Pancreas (tissue), 10 donors: ENCODE data around the gene MAN1A2. TPM values are rescaled to one million over a fixed set of nuclear protein-coding genes. Genes with fewer than 3 reads are reported as not detected.

ENCODE experiments used
- ATAC-seq, 4 donors: fragments of 200-7000 bp; cut with Tn5 transposase; one replicate each; pipeline versions ENCODE4 v1.8.0 to v1.9.1; 2020; ENCODE audit warnings: mild to moderate bottlenecking in 4 of 4, moderate library complexity in 4 of 4
- DNase-seq, 6 donors: peaks; one replicate each; pipeline ENCODE4 v3.0.0-alpha.2; 2020
- FAIRE-seq: peaks from 2 replicates; lab custom pipeline; 2012; peaks lifted over from hg19 to GRCh38; lab: Jason Lieb, UNC
- H3K27ac ChIP-seq, 4 donors: fragments of 200-600 bp; sonication (generic); 1 replicate in 3 of 4; 2 replicates in 1 of 4; pipeline versions ENCODE4 v1.5.0 to v1.8.0; 2020
- H3K27me3 ChIP-seq, 4 donors: fragments of 200-600 bp; one replicate each; pipeline ENCODE4 v1.8.0; 2021
- H3K36me3 ChIP-seq, 3 donors: fragments of 200-600 bp; sonication (generic) in 1 of 3; one replicate each; pipeline versions ENCODE4 v1.5.0 to v1.8.0; 2020 to 2021
- H3K4me1 ChIP-seq, 3 donors: fragments of 200-600 bp; one replicate each; pipeline ENCODE4 v1.8.0; 2021
- H3K4me3 ChIP-seq, 4 donors: fragments of 200-600 bp; sonication (generic) in 2 of 4; one replicate each; pipeline versions ENCODE4 v1.5.0 to v1.8.0; 2020 to 2021
- H3K9me3 ChIP-seq, 4 donors: fragments of 200-600 bp; one replicate each; pipeline ENCODE4 v1.8.0; 2021
- CTCF ChIP-seq, 4 donors: fragments of 200-600 bp; sonication (generic) in 3 of 4; IDR thresholded peaks; one replicate each; pipeline versions ENCODE4 v1.5.0 to v1.8.0; 2021; ENCODE audit warnings: antibody characterized with exemption in 4 of 4
- WGBS, 2 donors: extraction: QIAGEN DNeasy Blood & Tissue Kit; methylation state at CpG; one replicate each; pipeline ENCODE4 v1.1.7; 2013; 5-methylcytosine and 5-hydroxymethylcytosine counted together
- intact Hi-C, 3 donors: fragments of 100-400 bp; cut with DNase I; formaldehyde crosslinking; loops; one replicate each; pipeline versions ENCODE4 v1.11.1 to v1.14.2; 2022
- polyA plus RNA-seq, 2 donors: library from polyadenylated mRNA; stranded (reverse); fragments of 200-250 nt; gene quantifications; one replicate each; pipeline ENCODE4 v1.2.3, GENCODE V29; 2013
- total RNA-seq, 6 donors: library from RNA; stranded (reverse); fragmentation: NEBNext Ultra II Directional in 4 of 6; extraction: Animal tissue kit (Norgen Biotek cat#: 25700) in 4 of 6; gene quantifications; one replicate each; pipeline versions ENCODE4 v1.2.1 to v1.2.4, GENCODE V29; 2021 to 2023
- donor health status: healthy with polysubstance abuse.
- donor health status: DM: no; HTN: no; CAD: no; lungs with moderate emphysema.
- donor health status: DM: no; HTN: no; CAD: no.
- donor health status: control.
- donor health status: control.
- donor health status: Bipolar disorder and iron deficiency.
- donor health status: DM: yes; HTN: yes; CAD: no.
- donor health status: DM: no; HTN: no; CAD: no.
- donor health status: DM: no; HTN: no; CAD: no.
- donor health status: DM: yes; HTN: yes; CAD: no.

MAN1A2 gene
- total and polyA plus RNA-seq, 8 donors: 6.0 to 50.7 (median 44.0) TPM

- TF ChIP-seq CTCF (IDR thresholded peaks at IDR 0.05): no peak
- 0% methylated on average over 61 to 75 of the region's 75 CpGs for WGBS, 2 donors
- FAIRE-seq: no peak
Observed at GRCh38 chr1:117366177-117367045, 838 bp upstream of the MAN1A2 start.

GRCh38 chr1:117368116-117369108 lies 1.2 kb downstream of the MAN1A2 start:
- ATAC-seq (peak in 1 of 4 donors; percentile 4), FAIRE-seq (no peak), DNase-seq (peak in 1 of 6 donors; percentile 26)
- peaks cover 4 to 25% (median 8%) of the 10 kb centered on the region in 3 donors for H3K4me1 ChIP-seq
- H3K27me3 ChIP-seq: no peaks in the 10 kb centered on the region
- H3K36me3 ChIP-seq: no peaks in the 10 kb centered on the region
- 1 to 3% methylated on average over 19 of the region's 19 CpGs for WGBS, 2 donors
- peak overlapping the region; percentile 65 to 96 (median 78) for H3K4me3 ChIP-seq
- H3K9me3 ChIP-seq: no peaks in the 10 kb centered on the region
- peak overlapping the region; percentile 93 to 96 (median 96) for H3K27ac ChIP-seq
- intact Hi-C loops: no loop called here
- no peak for TF ChIP-seq CTCF (IDR thresholded peaks at IDR 0.05)

More at GRCh38 chr1:117366177-117367045, 838 bp upstream of the MAN1A2 start:
- Histone ChIP-seq H3K4me3 (peak overlapping the region; percentile 65 to 96 (median 78)), H3K27me3 (no peaks in the 10 kb centered on the region), H3K27ac (peak overlapping the region; percentile 93 to 96 (median 96)), H3K36me3 (no peaks in the 10 kb centered on the region), H3K9me3 (no peaks in the 10 kb centered on the region), H3K4me1 (peaks cover 4 to 8% (median 5%) of the 10 kb centered on the region in 3 donors)
- intact Hi-C loops: no loop called here
- DNase-seq: peak; percentile 83 to 99 (median 92)
- peak; percentile 74 to 84 (median 80) for ATAC-seq

GRCh38 chr1:117370071-117370470 lies 2.8 kb downstream of the MAN1A2 start:
- DNase-seq: no peak
- Histone ChIP-seq H3K27ac (peak overlapping the region in 1 of 4 donors; percentile 42), H3K4me3 (peak overlapping the region in 3 of 4 donors; percentile 65 to 96 (median 77)), H3K27me3 (no peaks in the 10 kb centered on the region), H3K4me1 (peaks cover 4 to 40% (median 11%) of the 10 kb centered on the region in 3 donors), H3K36me3 (no peaks in the 10 kb centered on the region), H3K9me3 (no peaks in the 10 kb centered on the region)
- intact Hi-C loops: no loop called here
- WGBS, 2 donors: 0 to 2% methylated on average over 2 of the region's 2 CpGs
- ATAC-seq: no peak
- no peak for TF ChIP-seq CTCF (IDR thresholded peaks at IDR 0.05)
- no peak for FAIRE-seq

GRCh38 chr1:117370509-117370908 lies 3.3 kb downstream of the MAN1A2 start:
- H3K27me3 ChIP-seq: no peaks in the 10 kb centered on the region
- intact Hi-C loops: no loop called here
- DNase-seq: no peak
- no peak for FAIRE-seq
- H3K27ac ChIP-seq: peak overlapping the region in 1 of 4 donors; percentile 42
- TF ChIP-seq CTCF (IDR thresholded peaks at IDR 0.05): no peak
- ATAC-seq: no peak
- peak overlapping the region in 3 of 4 donors; percentile 65 to 96 (median 77) for H3K4me3 ChIP-seq
- H3K36me3 ChIP-seq: no peaks in the 10 kb centered on the region
- peaks cover 4 to 44% (median 10%) of the 10 kb centered on the region in 3 donors for H3K4me1 ChIP-seq
- H3K9me3 ChIP-seq: no peaks in the 10 kb centered on the region
